Urothelium cell line (cell line): ENCODE results near the gene HRH2.
"Not testable (repeated sequence)": the region's sequence is repeated elsewhere in the genome, so short reads cannot be mapped to it uniquely, and the experiment has no call there.

Source experiments
- DNase-seq: peaks from one replicate; pipeline ENCODE4 v3.0.0; 2011; ENCODE audit warnings: low spot score, mixed read lengths
- FAIRE-seq: peaks from 2 replicates; lab custom pipeline; 2011; peaks lifted over from hg19 to GRCh38; lab: Jason Lieb, UNC

The HRH2 gene

GRCh38 chr5:175711472-175712312 lies 53.8 kb downstream of the HRH2 start:
- FAIRE-seq (no peak), DNase-seq (no peak)

GRCh38 chr5:175712313-175712680 lies 54.4 kb downstream of the HRH2 start:
- no peak for FAIRE-seq
- no peak for DNase-seq

GRCh38 chr5:175712681-175713085 lies 54.8 kb downstream of the HRH2 start:
- no peak for DNase-seq
- FAIRE-seq = no peak

- no peak for DNase-seq
- no peak for FAIRE-seq
These were observed 56.1 kb downstream of the HRH2 start for GRCh38 chr5:175713930-175714329.

GRCh38 chr5:175714479-175715085 lies 56.7 kb downstream of the HRH2 start:
- no peak for DNase-seq
- no peak for FAIRE-seq

- FAIRE-seq = no peak
These were observed 58.0 kb downstream of the HRH2 start for GRCh38 chr5:175715627-175716522.

GRCh38 chr5:175717837-175718236 lies 60.0 kb downstream of the HRH2 start:
- FAIRE-seq (no peak), DNase-seq (no peak)

More at GRCh38 chr5:175715627-175716522, 58.0 kb downstream of the HRH2 start:
- DNase-seq = no peak

GRCh38 chr5:175718401-175719108 lies 60.7 kb downstream of the HRH2 start:
- DNase-seq (no peak), FAIRE-seq (no peak)

GRCh38 chr5:175719109-175719432 lies 61.2 kb downstream of the HRH2 start:
- FAIRE-seq, DNase-seq: not testable (repeated sequence)

GRCh38 chr5:175724314-175725275 lies 66.7 kb downstream of the HRH2 start:
- FAIRE-seq (no peak), DNase-seq (no peak)

GRCh38 chr5:175728316-175728715 lies 70.4 kb downstream of the HRH2 start:
- no peak for FAIRE-seq
- no peak for DNase-seq

GRCh38 chr5:175728885-175729828 lies 71.3 kb downstream of the HRH2 start:
- DNase-seq (no peak), FAIRE-seq (no peak)

- FAIRE-seq = peak; percentile 86
These were observed 72.0 kb downstream of the HRH2 start for GRCh38 chr5:175729829-175730277.

GRCh38 chr5:175731172-175731571 lies 73.3 kb downstream of the HRH2 start:
- no peak for FAIRE-seq

More at GRCh38 chr5:175729829-175730277, 72.0 kb downstream of the HRH2 start:
- peak; percentile 94 for DNase-seq

GRCh38 chr5:175731756-175732465 lies 74.0 kb downstream of the HRH2 start:
- FAIRE-seq (no peak), DNase-seq (no peak)

More at GRCh38 chr5:175731172-175731571, 73.3 kb downstream of the HRH2 start:
- DNase-seq = no peak

- FAIRE-seq = no peak
- no peak for DNase-seq
These were observed 75.1 kb downstream of the HRH2 start for GRCh38 chr5:175733017-175733416.

GRCh38 chr5:175734016-175734415 lies 76.1 kb downstream of the HRH2 start:
- FAIRE-seq (peak; percentile 27), DNase-seq (no peak)

- FAIRE-seq = no peak
- DNase-seq = no peak
These were observed 76.6 kb downstream of the HRH2 start for GRCh38 chr5:175734501-175734900.
